PC-9 (cell line): Measurements from ENCODE around the gene LXN.
A peak's percentile ranks its signal among the peaks of the same experiment; 100 is the strongest.

ENCODE experiments used
- CTCF ChIP-seq: fragments of 200-600 bp; sonication (generic); conservative IDR thresholded peaks from 2 replicates; pipeline ENCODE4 v1.6.1; 2017; ENCODE audit warnings: mixed run types, antibody characterized with exemption, mild to moderate bottlenecking, moderate library complexity
- EZH2 ChIP-seq: fragments of 200-600 bp; sonication (generic); IDR thresholded peaks from 2 replicates; pipeline ENCODE4 v1.8.0; 2017; ENCODE audit warnings: antibody characterized with exemption, low read depth

GRCh38 chr3:158659454-158660237, 12.8 kb downstream of the LXN start:
- TF ChIP-seq CTCF (peak; percentile 85), EZH2 (no peak)
